Neural progenitor cell (in vitro differentiated cells): Measurements from ENCODE around the gene NDUFB3.

Experiments used
- CTCF ChIP-seq: fragments of 200-600 bp; sonication (generic); IDR thresholded peaks from 2 replicates; pipeline ENCODE4 v1.5.1; 2017; ENCODE audit warnings: antibody characterized with exemption, mild to moderate bottlenecking
- EZH2 ChIP-seq: fragments of 200-600 bp; sonication (generic); IDR thresholded peaks from 2 replicates; pipeline ENCODE4 v1.6.1; 2017; ENCODE audit warnings: antibody characterized with exemption, mild to moderate bottlenecking, moderate library complexity

- no peak for TF ChIP-seq CTCF
- TF ChIP-seq EZH2, result no peak
Measured at GRCh38 chr2:201057715-201058248, 14.0 kb upstream of the NDUFB3 start.
